Activated CD8-positive, alpha-beta T cell treated with anti-CD3 and anti-CD28 coated beads for 36 hours (primary cell): Measurements from ENCODE around the gene PLS3. TPM values are rescaled to one million over a fixed set of nuclear protein-coding genes. Genes with fewer than 3 reads are reported as not detected.

Experiments
- ATAC-seq: fragments of 200-7000 bp; cut with Tn5 transposase; one replicate; pipeline ENCODE4 v1.10.0; 2021; ENCODE audit warnings: mild to moderate bottlenecking, moderate library complexity
- CTCF ChIA-PET: fragments of 350-600 bp; sonication (Branson Sonifier 250); formaldehyde crosslinking; loops from one replicate; lab custom pipeline; 2021; ENCODE audit warnings: antibody characterized with exemption; lab: Charles Lee
- POLR2A ChIA-PET: fragments of 350-600 bp; sonication (Branson Sonifier 250); formaldehyde crosslinking; loops from one replicate; lab custom pipeline; 2021; ENCODE audit warnings: antibody characterized with exemption; lab: Charles Lee
- DNase-seq: peaks from one replicate; pipeline ENCODE4 v3.0.0-alpha.2; 2020
- H3K27ac Mint-ChIP-seq: one replicate; pipeline ENCODE4 v1.8.0; 2021; ENCODE audit warnings: mild to moderate bottlenecking, mixed read lengths
- H3K27me3 Mint-ChIP-seq: one replicate; pipeline ENCODE4 v1.8.0; 2021; ENCODE audit warnings: mixed read lengths
- H3K36me3 Mint-ChIP-seq: one replicate; pipeline ENCODE4 v1.8.0; 2021; ENCODE audit warnings: low read depth, mixed read lengths
- H3K4me1 Mint-ChIP-seq: one replicate; pipeline ENCODE4 v1.8.0; 2021; ENCODE audit warnings: low read depth, mixed read lengths
- H3K4me3 Mint-ChIP-seq: one replicate; pipeline ENCODE4 v1.8.0; 2021; ENCODE audit warnings: mild to moderate bottlenecking, moderate library complexity, mixed read lengths
- H3K9me3 Mint-ChIP-seq: one replicate; pipeline ENCODE4 v1.8.0; 2021; ENCODE audit warnings: mixed read lengths
- CTCF ChIP-seq: fragments of 200-600 bp; IDR thresholded peaks from one replicate; pipeline ENCODE4 v1.8.0; 2022; ENCODE audit warnings: antibody characterized with exemption, mild to moderate bottlenecking
- intact Hi-C: fragments of 100-400 bp; cut with micrococcal nuclease; formaldehyde crosslinking; loops from one replicate; pipeline ENCODE4 v1.10.0; 2022
- total RNA-seq, 2 experiments: library from RNA; stranded (reverse); gene quantifications; one replicate each; pipeline ENCODE4 v1.2.3, GENCODE V29; 2021

The PLS3 gene
- total RNA-seq, 2 experiments from 2014 or later = 2.0 to 2.2 TPM

- H3K36me3 Mint-ChIP-seq = no peaks in the 10 kb centered on the region
- no peaks in the 10 kb centered on the region for H3K4me1 Mint-ChIP-seq
- peaks cover 16% of the 10 kb centered on the region for H3K27me3 Mint-ChIP-seq
- peak overlapping the region; percentile 60 for H3K4me3 Mint-ChIP-seq
- DNase-seq = no peak
- intact Hi-C loops = loop anchor here (10.0 kb wide), 1 partner anchor 64 kb away; no protein-coding TSS in a partner anchor
- H3K27ac Mint-ChIP-seq = no peak overlapping the region
- ChIA-PET POLR2A (no interaction called here), CTCF (no interaction called here)
- TF ChIP-seq CTCF = no peak
- H3K9me3 Mint-ChIP-seq = no peaks in the 10 kb centered on the region
- ATAC-seq = no peak
Observed at GRCh38 chrX:115560211-115560977, 580 bp upstream of the PLS3 start.

GRCh38 chrX:115561605-115562479, 868 bp downstream of the PLS3 start:
- H3K36me3 Mint-ChIP-seq = no peaks in the 10 kb centered on the region
- intact Hi-C loops = loop anchor here (10.0 kb wide), 1 partner anchor 63 kb away; no protein-coding TSS in a partner anchor
- H3K4me1 Mint-ChIP-seq = no peaks in the 10 kb centered on the region
- H3K27me3 Mint-ChIP-seq = peaks cover 16% of the 10 kb centered on the region
- DNase-seq (peak; percentile 12), ATAC-seq (peak; percentile 30)
- no peak for TF ChIP-seq CTCF
- POLR2A ChIA-PET = no interaction called here
- H3K27ac Mint-ChIP-seq = no peak overlapping the region
- H3K9me3 Mint-ChIP-seq = no peaks in the 10 kb centered on the region
- CTCF ChIA-PET = no interaction called here
- peak overlapping the region; percentile 60 for H3K4me3 Mint-ChIP-seq

DNA sequence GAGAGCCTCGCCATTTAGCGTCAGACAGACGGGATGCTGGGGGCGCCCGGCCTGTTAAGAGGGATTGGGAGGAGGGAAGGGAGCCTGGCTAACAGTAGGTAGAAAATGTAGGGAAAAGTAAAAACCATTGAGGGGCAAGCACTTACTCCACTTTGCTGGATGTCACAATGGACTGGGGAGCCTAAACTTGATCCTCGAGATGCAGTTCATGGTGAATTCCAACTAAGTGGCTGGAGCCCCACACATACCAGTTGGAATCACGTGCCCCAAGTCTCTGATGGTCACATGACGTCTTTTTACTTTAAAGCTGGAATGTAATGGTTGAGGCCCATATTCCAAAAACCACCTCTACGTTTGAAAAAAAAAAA, 1.5 kb downstream of the PLS3 start:
- Mint-ChIP-seq H3K36me3 (no peaks in the 10 kb centered on the region), H3K27ac (no peak overlapping the region), H3K4me3 (no peak overlapping the region), H3K27me3 (peaks cover 16% of the 10 kb centered on the region), H3K9me3 (no peaks in the 10 kb centered on the region), H3K4me1 (no peaks in the 10 kb centered on the region)
- CTCF ChIA-PET = interaction anchor here (0.6 kb wide), 1 partner anchor 85 kb away, joined by 3 read pairs; no protein-coding TSS in a partner anchor
- POLR2A ChIA-PET = no interaction called here
- ATAC-seq (no peak), DNase-seq (no peak)
- intact Hi-C loops = loop anchor here (10.0 kb wide), 1 partner anchor 62 kb away; no protein-coding TSS in a partner anchor
- no peak for TF ChIP-seq CTCF

DNA sequence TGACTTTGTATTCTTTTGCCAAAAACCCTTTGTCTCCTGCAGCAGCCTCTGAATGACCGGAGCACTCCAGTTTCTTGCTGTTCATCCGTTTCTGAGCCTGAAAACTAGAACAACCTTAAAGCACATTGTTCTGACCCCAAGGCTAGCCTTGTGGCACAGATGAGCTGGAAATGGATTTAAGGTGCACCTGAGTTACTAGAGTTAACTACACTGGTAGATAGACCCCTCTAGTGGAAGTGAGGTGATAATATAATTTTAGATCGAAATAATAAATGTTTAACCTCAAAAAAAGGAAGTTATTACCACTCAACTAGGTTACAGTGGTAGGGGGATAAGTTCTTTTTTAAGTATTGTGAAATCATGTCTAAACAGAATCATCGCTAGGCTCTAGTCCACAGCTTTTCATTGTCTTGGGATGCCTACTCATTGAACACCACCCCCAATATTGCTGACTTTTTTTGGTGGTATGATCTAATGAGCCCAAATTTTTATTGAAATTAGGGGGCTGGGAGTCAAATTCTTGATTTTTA, 2.7 kb downstream of the PLS3 start:
- Mint-ChIP-seq H3K36me3 (no peaks in the 10 kb centered on the region), H3K27ac (no peak overlapping the region), H3K4me3 (no peak overlapping the region), H3K27me3 (peaks cover 14% of the 10 kb centered on the region), H3K4me1 (no peaks in the 10 kb centered on the region), H3K9me3 (no peaks in the 10 kb centered on the region)
- no peak for TF ChIP-seq CTCF
- ChIA-PET POLR2A (no interaction called here), CTCF (no interaction called here)
- intact Hi-C loops = loop anchor here (10.0 kb wide), 1 partner anchor 61 kb away; no protein-coding TSS in a partner anchor
- no peak for ATAC-seq
- no peak for DNase-seq
